Smooth muscle cell (in vitro differentiated cells): ENCODE measurements around the gene THSD7B. TPM values are rescaled to one million over a fixed set of nuclear protein-coding genes. Genes with fewer than 3 reads are reported as not detected.

Experiments used
- DNase-seq: peaks from one replicate; lab custom pipeline; 2025; ENCODE audit not compliant: unreplicated experiment; lab: John Stamatoyannopoulos, UW
- H2AFZ ChIP-seq: fragments of 200-600 bp; sonication (generic); 2 replicates; pipeline ENCODE4 v1.6.0; 2016; ENCODE audit warnings: antibody characterized with exemption, low read depth, mild to moderate bottlenecking
- H3F3A ChIP-seq: fragments of 200-600 bp; sonication (generic); 2 replicates; pipeline ENCODE4 v1.6.0; 2017; ENCODE audit warnings: antibody characterized with exemption, low read depth
- H3K27ac ChIP-seq: fragments of 200-600 bp; sonication (generic); 2 replicates; pipeline ENCODE4 v1.5.1; 2016; ENCODE audit warnings: low read depth, mild to moderate bottlenecking
- H3K27me3 ChIP-seq: fragments of 200-600 bp; sonication (generic); 2 replicates; pipeline ENCODE4 v1.6.1; 2016; ENCODE audit warnings: low read depth, mild to moderate bottlenecking
- H3K36me3 ChIP-seq: fragments of 200-600 bp; sonication (generic); 2 replicates; pipeline ENCODE4 v1.5.1; 2016; ENCODE audit warnings: low read depth
- H3K4me1 ChIP-seq: fragments of 200-600 bp; sonication (generic); 2 replicates; pipeline ENCODE4 v1.5.1; 2016; ENCODE audit warnings: low read depth
- H3K4me2 ChIP-seq: fragments of 200-600 bp; sonication (generic); 2 replicates; pipeline ENCODE4 v1.6.0; 2016; ENCODE audit warnings: mild to moderate bottlenecking
- H3K4me3 ChIP-seq: fragments of 200-600 bp; sonication (generic); 2 replicates; pipeline ENCODE4 v1.5.1; 2016; ENCODE audit warnings: mild to moderate bottlenecking
- H3K79me2 ChIP-seq: fragments of 200-600 bp; sonication (generic); 2 replicates; pipeline ENCODE4 v1.6.0; 2016; ENCODE audit warnings: low read depth, mild to moderate bottlenecking
- H3K9ac ChIP-seq: fragments of 200-600 bp; sonication (generic); 2 replicates; pipeline ENCODE4 v1.6.0; 2016; ENCODE audit warnings: low read depth
- H3K9me3 ChIP-seq: fragments of 200-600 bp; sonication (generic); replicated peaks from 2 replicates; pipeline ENCODE4 v1.5.1; 2016; ENCODE audit warnings: low read depth
- H4K20me1 ChIP-seq: fragments of 200-600 bp; sonication (generic); 2 replicates; pipeline ENCODE4 v1.6.0; 2016; ENCODE audit warnings: low read depth
- WGBS: methylation state at CpG from one replicate; pipeline ENCODE4 v1.1.7; 2016; ENCODE audit warnings: low lambda C conversion rate; 5-methylcytosine and 5-hydroxymethylcytosine counted together
- polyA plus RNA-seq: library from polyadenylated mRNA; unstranded; fragments of >200 nt; fragmentation: Nextera tagmentation; extraction: Ambion mirVana; gene quantifications from 2 replicates; pipeline ENCODE4 v1.2.1, GENCODE V29; 2016
- total RNA-seq: library from RNA; depleted of rRNA; stranded (reverse); fragments of >200 nt; gene quantifications from 2 replicates; pipeline ENCODE4 v1.2.3, GENCODE V29; 2014
- TF ChIP-seq, protein P1 (sequence below): fragments of 200-600 bp; sonication (generic); IDR thresholded peaks from 2 replicates; pipeline ENCODE4 v1.5.1; 2017; ENCODE audit warnings: borderline replicate concordance, mild to moderate bottlenecking, antibody characterized with exemption; ENCODE audit not compliant: insufficient read depth, poor library complexity, severe bottlenecking

The THSD7B gene
- total and polyA plus RNA-seq, 2 experiments from 2014 or later = not detected

- H2AFZ ChIP-seq = no peak overlapping the region
- TF ChIP-seq, protein P1, sequence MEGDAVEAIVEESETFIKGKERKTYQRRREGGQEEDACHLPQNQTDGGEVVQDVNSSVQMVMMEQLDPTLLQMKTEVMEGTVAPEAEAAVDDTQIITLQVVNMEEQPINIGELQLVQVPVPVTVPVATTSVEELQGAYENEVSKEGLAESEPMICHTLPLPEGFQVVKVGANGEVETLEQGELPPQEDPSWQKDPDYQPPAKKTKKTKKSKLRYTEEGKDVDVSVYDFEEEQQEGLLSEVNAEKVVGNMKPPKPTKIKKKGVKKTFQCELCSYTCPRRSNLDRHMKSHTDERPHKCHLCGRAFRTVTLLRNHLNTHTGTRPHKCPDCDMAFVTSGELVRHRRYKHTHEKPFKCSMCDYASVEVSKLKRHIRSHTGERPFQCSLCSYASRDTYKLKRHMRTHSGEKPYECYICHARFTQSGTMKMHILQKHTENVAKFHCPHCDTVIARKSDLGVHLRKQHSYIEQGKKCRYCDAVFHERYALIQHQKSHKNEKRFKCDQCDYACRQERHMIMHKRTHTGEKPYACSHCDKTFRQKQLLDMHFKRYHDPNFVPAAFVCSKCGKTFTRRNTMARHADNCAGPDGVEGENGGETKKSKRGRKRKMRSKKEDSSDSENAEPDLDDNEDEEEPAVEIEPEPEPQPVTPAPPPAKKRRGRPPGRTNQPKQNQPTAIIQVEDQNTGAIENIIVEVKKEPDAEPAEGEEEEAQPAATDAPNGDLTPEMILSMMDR = no peak
- H3K4me3 ChIP-seq = no peak overlapping the region
- H3K9me3 ChIP-seq = no peaks in the 10 kb centered on the region
- no peak for DNase-seq
- no peak overlapping the region for H3K27ac ChIP-seq
- whole genome bisulfite sequencing = 83% methylated on average over 4 of the region's 4 CpGs
- H3K9ac ChIP-seq = no peak overlapping the region
- peaks cover 6% of the 10 kb centered on the region for H3K27me3 ChIP-seq
- H3K4me2 ChIP-seq = no peak overlapping the region
- H3K4me1 ChIP-seq = no peaks in the 10 kb centered on the region
- H3F3A ChIP-seq = no peaks in the 10 kb centered on the region
- no peaks in the 10 kb centered on the region for H3K36me3 ChIP-seq
- H4K20me1 ChIP-seq = no peaks in the 10 kb centered on the region
- no peaks in the 10 kb centered on the region for H3K79me2 ChIP-seq
Measured at GRCh38 chr2:136990316-136990715, 225.0 kb downstream of the THSD7B start.

GRCh38 chr2:136994793-136995192, 229.4 kb downstream of the THSD7B start:
- WGBS = 81% methylated on average over 1 of the region's 1 CpG
- H3F3A ChIP-seq = no peaks in the 10 kb centered on the region
- H3K79me2 ChIP-seq = no peaks in the 10 kb centered on the region
- H3K4me3 ChIP-seq = no peak overlapping the region
- TF ChIP-seq, protein P1 = no peak
- no peaks in the 10 kb centered on the region for H3K36me3 ChIP-seq
- H3K9me3 ChIP-seq = no peaks in the 10 kb centered on the region
- no peak overlapping the region for H3K4me2 ChIP-seq
- no peak overlapping the region for H3K27ac ChIP-seq
- no peaks in the 10 kb centered on the region for H4K20me1 ChIP-seq
- DNase-seq = no peak
- H3K9ac ChIP-seq = no peak overlapping the region
- no peaks in the 10 kb centered on the region for H3K4me1 ChIP-seq
- peaks cover 6% of the 10 kb centered on the region for H3K27me3 ChIP-seq
- no peak overlapping the region for H2AFZ ChIP-seq

DNA sequence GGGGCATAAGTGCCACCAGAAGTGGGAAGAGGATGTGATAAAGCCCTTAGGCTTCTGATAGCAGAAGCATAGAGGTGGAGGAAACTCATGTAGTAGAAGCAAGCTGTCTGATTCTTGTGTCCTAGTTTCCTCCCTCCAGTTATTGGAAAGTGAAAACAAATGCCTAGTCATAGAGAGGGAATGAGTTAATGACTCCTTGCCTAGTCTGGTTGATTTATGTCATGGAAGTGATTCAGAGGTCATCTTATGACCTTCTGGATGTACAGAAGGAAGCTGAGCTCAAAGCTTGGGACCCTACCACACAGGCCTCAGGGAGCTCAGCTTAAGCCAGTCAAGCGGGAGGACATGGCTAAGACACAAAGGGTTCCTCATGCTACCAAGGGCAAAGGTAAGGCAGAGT, 232.2 kb downstream of the THSD7B start:
- Histone ChIP-seq H3K4me2 (no peak overlapping the region), H3K9me3 (no peaks in the 10 kb centered on the region), H3F3A (no peaks in the 10 kb centered on the region), H3K27me3 (peaks cover 3% of the 10 kb centered on the region), H3K27ac (no peak overlapping the region), H3K4me1 (no peaks in the 10 kb centered on the region), H4K20me1 (no peaks in the 10 kb centered on the region), H3K36me3 (no peaks in the 10 kb centered on the region), H3K79me2 (no peaks in the 10 kb centered on the region), H3K4me3 (no peak overlapping the region), H3K9ac (no peak overlapping the region), H2AFZ (no peak overlapping the region)
- WGBS = 89% methylated on average over 1 of the region's 1 CpG
- no peak for DNase-seq
- TF ChIP-seq, protein P1 = no peak

GRCh38 chr2:137000811-137001210, 235.5 kb downstream of the THSD7B start:
- TF ChIP-seq, protein P1 = no peak
- Histone ChIP-seq H3K9me3 (no peaks in the 10 kb centered on the region), H4K20me1 (no peaks in the 10 kb centered on the region), H3K79me2 (no peaks in the 10 kb centered on the region), H3K9ac (no peak overlapping the region), H3K4me3 (no peak overlapping the region), H3F3A (no peaks in the 10 kb centered on the region), H3K4me2 (no peak overlapping the region), H3K27ac (no peak overlapping the region), H3K4me1 (no peaks in the 10 kb centered on the region), H3K36me3 (no peaks in the 10 kb centered on the region), H2AFZ (no peak overlapping the region), H3K27me3 (no peaks in the 10 kb centered on the region)
- no peak for DNase-seq
- 92% methylated on average over 2 of the region's 2 CpGs for WGBS
